Mucosa of descending colon (tissue), 3 donors: ENCODE data around the gene PDLIM7. TPM values are rescaled to one million over a fixed set of nuclear protein-coding genes. Genes with fewer than 3 reads are reported as not detected.

Source experiments
- ATAC-seq: fragments of 200-7000 bp; cut with Tn5 transposase; one replicate; pipeline ENCODE4 v1.9.1; 2020; ENCODE audit warnings: mild to moderate bottlenecking, moderate library complexity
- DNase-seq, 3 donors: peaks; one replicate each; pipeline ENCODE4 v3.0.0-alpha.2; 2020
- H3K36me3 ChIP-seq: fragments of 200-600 bp; one replicate; pipeline ENCODE4 v1.8.0; 2021; ENCODE audit warnings: low read depth, mild to moderate bottlenecking
- H3K4me1 ChIP-seq: fragments of 200-600 bp; one replicate; pipeline ENCODE4 v1.8.0; 2021; ENCODE audit warnings: low read depth, mild to moderate bottlenecking
- H3K4me3 ChIP-seq: fragments of 200-600 bp; one replicate; pipeline ENCODE4 v1.8.0; 2021; ENCODE audit warnings: mild to moderate bottlenecking
- H3K9me3 ChIP-seq: fragments of 200-600 bp; one replicate; pipeline ENCODE4 v1.8.0; 2021; ENCODE audit warnings: mild to moderate bottlenecking
- intact Hi-C, 2 donors: fragments of 100-400 bp; cut with DNase I in 1 of 2; cut with micrococcal nuclease in 1 of 2; formaldehyde crosslinking; loops; one replicate each; pipeline versions ENCODE4 v1.11.0 to v1.11.1; 2022; cut with DNase I, micrococcal nuclease
- total RNA-seq, 3 donors: library from RNA; stranded (reverse); fragmentation: NEBNext Ultra II Directional in 2 of 3; extraction: Animal tissue kit (Norgen Biotek cat#: 25700) in 2 of 3; gene quantifications; one replicate each; pipeline versions ENCODE4 v1.2.1 to v1.2.4, GENCODE V29; 2021 to 2023
- TF ChIP-seq, protein P1 (sequence below): fragments of 200-600 bp; IDR thresholded peaks from one replicate; pipeline ENCODE4 v1.8.0; 2022; ENCODE audit warnings: antibody characterized with exemption, mild to moderate bottlenecking
- donor health status: DM: no; HTN: no; CAD: no; lungs with moderate emphysema.
- donor health status: DM: no; HTN: no; CAD: no.
- donor health status: DM: no; HTN: yes; CAD: no.

The PDLIM7 gene
- total RNA-seq, 3 donors from 2014 or later, result 12.9 to 333 (median 54.0) TPM

- TF ChIP-seq, protein P1, sequence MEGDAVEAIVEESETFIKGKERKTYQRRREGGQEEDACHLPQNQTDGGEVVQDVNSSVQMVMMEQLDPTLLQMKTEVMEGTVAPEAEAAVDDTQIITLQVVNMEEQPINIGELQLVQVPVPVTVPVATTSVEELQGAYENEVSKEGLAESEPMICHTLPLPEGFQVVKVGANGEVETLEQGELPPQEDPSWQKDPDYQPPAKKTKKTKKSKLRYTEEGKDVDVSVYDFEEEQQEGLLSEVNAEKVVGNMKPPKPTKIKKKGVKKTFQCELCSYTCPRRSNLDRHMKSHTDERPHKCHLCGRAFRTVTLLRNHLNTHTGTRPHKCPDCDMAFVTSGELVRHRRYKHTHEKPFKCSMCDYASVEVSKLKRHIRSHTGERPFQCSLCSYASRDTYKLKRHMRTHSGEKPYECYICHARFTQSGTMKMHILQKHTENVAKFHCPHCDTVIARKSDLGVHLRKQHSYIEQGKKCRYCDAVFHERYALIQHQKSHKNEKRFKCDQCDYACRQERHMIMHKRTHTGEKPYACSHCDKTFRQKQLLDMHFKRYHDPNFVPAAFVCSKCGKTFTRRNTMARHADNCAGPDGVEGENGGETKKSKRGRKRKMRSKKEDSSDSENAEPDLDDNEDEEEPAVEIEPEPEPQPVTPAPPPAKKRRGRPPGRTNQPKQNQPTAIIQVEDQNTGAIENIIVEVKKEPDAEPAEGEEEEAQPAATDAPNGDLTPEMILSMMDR, result no peak
- peak; percentile 82 for ATAC-seq
- no peaks in the 10 kb centered on the region for H3K9me3 ChIP-seq
- H3K36me3 ChIP-seq, result no peaks in the 10 kb centered on the region
- no peak within 1 kb of the TSS for H3K4me3 ChIP-seq
- DNase-seq, result peak; percentile 75 to 85 (median 75)
- intact Hi-C loops, result no loop called here
- peaks cover 21% of the 10 kb centered on the region for H3K4me1 ChIP-seq
These were observed 51.0 kb downstream of the PDLIM7 start, which contains the start of gene PRR7 for GRCh38 chr5:177446200-177447065. TSS of gene PRR7 (plus strand) at chr5:177446814. CDS start at chr5:177455068, 8,254 bp downstream.

DNA sequence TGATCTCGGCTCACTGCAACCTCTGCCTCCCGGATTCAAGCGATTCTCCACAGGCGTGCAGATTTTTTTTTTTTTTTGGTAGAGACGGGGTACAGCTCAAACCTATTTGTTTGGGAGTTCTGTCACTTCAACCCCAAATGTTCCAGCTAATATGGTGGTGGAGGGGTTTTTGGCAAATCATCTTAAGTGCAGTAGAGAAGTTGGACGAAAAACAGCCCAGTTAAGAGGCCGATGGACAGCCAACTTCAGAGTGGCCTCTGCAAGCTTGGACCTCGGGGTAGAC is 51.5 kb downstream of the PDLIM7 start:
- intact Hi-C loops, result no loop called here
- H3K36me3 ChIP-seq, result no peaks in the 10 kb centered on the region
- no peak overlapping the region for H3K4me3 ChIP-seq
- DNase-seq (no peak), ATAC-seq (no peak)
- TF ChIP-seq, protein P1, result no peak
- peaks cover 21% of the 10 kb centered on the region for H3K4me1 ChIP-seq
- H3K9me3 ChIP-seq, result no peaks in the 10 kb centered on the region

DNA sequence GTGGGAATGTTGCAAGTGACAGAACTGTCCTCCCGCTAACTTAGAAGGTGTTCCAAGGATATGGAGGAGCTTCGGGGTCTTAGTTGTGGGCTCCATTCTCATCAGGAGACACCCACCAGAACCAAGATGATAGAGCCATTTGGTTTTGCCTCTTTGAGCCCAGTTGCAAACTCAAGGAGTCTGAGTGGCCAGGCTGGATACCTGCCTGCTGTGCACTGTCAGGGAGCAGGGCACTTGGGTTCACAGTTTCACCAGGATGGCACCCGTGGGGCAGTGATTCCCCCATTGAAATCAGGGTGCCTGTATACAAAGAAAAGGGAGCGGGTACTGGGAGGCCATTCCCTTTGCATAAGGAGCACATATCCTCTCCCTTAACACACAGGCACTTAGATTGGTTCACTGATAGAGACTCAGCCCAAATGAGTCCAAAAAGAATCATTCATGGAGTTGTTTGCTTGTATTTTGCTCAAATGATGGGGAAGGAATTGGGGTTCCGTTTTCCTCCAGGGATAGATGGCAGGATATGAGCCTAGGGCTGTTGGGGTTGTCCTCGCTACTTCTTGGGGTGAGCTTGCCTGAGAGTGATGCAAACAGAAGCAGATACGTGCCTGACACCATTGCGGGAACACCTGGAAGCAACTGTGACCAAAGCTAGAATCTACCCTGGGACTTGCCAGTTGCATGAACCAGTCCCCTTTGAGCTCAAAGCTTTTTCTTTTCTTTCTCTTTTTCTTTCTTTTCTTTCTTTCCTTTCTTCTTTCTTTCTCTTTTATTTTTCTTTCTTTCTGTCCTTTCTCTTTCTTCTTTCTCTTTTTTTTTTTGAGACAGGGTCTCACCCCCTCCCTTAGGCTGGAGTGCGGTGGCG is 52.1 kb downstream of the PDLIM7 start:
- no peak for DNase-seq
- TF ChIP-seq, protein P1, result no peak

DNA sequence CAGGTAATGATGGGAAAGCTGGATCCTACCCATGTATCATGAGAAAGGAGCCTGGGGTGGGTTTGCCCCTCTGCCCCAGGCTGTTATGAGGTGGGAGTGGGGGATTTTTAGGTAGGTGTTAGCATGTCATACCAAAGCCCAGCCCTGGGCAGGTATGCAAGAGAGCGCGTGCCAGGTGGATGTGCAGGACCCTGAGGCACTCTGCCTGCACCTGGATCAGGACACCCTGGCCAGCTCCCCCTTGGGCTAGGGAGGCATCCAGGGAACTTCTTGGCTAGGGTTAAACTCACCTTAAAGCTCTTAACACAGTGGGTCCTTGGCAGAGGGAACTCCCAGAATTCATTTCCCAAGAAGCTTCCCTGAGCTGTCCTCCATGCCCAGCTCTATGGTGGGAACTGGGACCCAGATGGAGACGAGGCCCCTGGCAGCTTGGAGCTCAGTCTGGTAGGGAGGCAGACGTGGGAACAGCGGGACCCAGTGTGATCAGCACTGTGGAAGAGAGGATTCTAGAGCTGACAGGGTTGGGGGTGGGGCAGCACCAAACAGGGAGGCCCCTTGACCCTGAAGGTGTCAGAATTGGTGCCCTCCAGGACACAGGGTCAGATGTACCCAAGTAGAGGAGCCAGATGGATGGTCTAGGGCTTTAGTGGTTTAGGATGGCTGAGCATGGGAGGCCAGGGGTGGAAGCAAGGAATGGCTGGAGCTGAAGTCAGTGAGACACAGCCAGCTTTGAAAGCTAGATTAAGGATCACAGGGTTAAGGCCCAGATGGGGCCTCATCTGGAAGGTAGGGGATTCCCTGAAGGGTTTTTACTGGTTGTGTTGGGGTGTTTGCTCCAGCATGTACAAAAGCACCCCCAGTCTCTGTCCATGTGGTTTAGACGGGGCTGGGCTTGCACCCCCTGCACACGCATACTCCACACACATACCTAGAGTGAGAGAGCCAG is 53.0 kb downstream of the PDLIM7 start:
- ATAC-seq, result no peak
- H3K36me3 ChIP-seq, result no peaks in the 10 kb centered on the region
- DNase-seq, result peak in 1 of 3 donors; percentile 49
- TF ChIP-seq, protein P1, result no peak
- H3K4me1 ChIP-seq, result peaks cover 21% of the 10 kb centered on the region
- no peaks in the 10 kb centered on the region for H3K9me3 ChIP-seq
- H3K4me3 ChIP-seq, result no peak overlapping the region
- intact Hi-C loops, result no loop called here

More for the DNA sequence above, 52.1 kb downstream of the PDLIM7 start:
- no peak for ATAC-seq
- H3K4me1 ChIP-seq, result peaks cover 21% of the 10 kb centered on the region
- H3K36me3 ChIP-seq, result no peaks in the 10 kb centered on the region
- no peaks in the 10 kb centered on the region for H3K9me3 ChIP-seq
- intact Hi-C loops, result no loop called here
- no peak overlapping the region for H3K4me3 ChIP-seq
